ENCODE measurements around the gene ZNF277. TPM values are rescaled to one million over a fixed set of nuclear protein-coding genes. Genes with fewer than 3 reads are reported as not detected.
A peak's percentile ranks its signal among the peaks of the same experiment; 100 is the strongest.

The ZNF277 gene
- total RNA-seq, 1 donor from 2014 or later: 17.0 TPM

DNA sequence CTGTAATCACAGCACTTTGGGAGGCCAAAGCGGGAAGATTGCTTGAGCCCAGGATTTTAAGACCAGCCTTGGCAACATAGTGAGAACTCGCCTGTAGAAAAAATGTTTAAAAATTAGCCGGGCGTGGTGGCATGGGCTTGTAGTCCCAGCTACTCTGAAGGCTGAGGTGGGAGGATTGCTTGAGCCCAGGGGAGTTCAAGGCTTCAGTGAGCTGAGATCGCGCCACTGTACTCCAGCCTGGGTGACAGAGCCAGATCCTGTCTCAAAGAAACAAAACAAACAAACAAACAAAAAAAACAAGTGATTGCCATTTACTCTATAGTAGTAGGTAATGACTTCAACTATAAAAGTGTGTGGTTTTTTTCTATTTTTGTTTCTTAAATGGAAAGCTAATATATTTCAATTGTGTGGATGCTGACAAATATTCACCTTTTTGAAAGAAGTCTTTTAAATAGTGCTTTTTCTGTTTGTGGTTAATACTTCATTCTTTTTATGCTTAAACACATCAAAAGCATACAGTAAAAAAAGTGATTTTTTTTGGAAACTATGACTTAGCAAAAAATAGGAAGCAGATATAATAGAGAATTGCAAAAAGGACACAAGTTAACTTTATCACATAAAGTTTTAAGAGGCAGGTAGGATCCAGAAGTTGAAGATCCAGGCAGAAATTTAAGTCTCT, 48.4 kb downstream of the ZNF277 start:
- ATAC-seq: no peak

DNA sequence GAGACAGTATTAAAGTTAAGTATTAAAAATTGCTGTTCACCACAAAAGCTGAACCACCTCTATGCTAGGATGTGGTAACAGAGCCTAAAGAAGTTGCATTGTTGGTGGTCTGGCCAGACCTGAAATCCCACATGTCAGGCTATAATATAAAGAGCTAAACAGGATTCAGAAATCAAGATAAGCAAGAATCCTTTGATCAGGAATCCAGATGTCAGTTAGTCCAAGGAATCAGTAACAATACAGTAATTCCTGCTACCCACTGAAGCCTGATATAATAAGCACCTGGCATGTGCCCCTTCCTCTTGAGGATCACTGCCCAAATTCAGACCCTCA, 48.9 kb downstream of the ZNF277 start:
- ATAC-seq: no peak

DNA sequence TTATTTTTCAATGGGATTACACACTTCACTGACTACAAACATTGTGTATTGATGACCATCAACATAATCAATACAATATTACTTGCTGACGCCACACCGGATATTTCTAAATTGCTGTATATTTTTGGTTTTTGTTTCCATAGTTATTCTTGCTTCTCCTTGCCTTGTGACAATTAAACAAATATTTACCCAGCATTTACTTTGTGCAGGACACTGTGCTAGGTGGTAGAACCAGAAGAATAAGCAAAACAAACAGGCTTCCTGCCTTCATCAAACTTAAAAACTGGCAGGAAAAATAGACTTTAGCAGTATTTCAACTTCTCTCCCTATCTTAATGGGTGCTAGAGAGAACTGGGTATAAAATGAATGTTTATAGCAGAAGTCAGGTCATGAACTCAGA, 50.6 kb downstream of the ZNF277 start:
- no peak for ATAC-seq

DNA sequence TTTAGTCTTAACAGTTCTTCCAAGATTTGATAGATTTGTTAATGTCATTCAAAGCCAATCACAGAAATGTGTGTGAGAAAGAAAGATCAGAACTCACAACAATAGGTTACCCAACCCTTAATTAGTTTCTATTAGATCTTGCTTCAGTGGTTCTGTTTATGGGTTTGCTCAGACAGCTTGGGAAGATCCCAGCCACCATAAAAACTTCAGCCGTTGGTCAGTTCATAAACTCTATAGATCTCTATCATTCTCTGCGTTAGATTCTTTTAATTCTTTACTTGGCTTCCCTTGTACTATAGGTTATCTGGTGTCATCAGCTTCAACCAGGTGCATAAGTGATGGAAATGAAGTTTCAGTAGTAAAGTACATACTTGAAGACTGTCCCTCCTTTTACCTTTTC, 54.4 kb downstream of the ZNF277 start:
- no peak for ATAC-seq

DNA sequence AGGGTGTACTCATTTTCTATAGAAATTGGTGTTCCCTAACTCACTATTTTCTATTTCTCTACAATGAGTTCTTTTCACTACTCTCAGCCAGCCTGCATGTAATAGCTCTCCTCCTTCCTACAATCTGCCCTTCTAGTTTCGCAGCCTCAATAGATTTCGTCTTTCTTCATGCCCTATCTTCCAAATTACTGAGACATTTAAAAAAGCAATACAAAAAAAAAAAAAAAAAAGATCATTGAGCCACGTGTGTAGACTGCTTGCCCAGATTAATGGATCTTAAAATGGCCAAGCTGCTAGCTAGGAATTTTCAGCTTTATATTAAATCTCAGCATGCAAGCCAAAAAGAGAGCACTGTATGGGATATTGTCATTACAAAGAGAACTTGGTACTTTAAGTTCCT, 55.5 kb downstream of the ZNF277 start:
- ATAC-seq: no peak

DNA sequence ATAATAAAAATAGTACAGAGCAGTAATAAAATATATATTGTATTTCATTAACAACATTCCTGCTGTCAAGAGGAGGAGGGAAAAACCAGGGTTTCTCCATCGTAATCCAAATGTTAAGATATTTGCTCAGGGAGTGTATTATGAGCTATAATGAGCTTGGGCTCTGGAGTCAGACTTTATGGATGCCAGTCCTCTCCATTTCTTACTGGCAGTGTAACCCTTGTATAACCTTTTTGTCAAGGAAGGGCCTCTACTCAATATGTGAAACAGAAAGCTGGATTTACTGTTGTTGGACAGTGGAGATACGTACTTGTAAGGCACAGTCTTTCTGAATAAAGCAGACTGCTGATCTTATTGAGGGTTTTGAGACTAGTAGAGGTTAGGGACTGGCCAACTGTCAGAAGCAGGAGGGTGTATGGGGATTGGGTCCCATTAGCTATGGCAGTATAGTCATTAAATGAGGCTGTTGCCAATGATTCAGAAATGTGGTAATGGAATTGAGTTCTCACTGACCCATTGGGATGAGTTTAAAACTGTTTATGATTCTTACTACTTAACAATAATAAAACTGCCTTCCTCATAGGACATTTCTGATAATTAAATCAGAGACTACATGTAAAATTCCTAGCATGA, 56.5 kb downstream of the ZNF277 start:
- no peak for ATAC-seq

DNA sequence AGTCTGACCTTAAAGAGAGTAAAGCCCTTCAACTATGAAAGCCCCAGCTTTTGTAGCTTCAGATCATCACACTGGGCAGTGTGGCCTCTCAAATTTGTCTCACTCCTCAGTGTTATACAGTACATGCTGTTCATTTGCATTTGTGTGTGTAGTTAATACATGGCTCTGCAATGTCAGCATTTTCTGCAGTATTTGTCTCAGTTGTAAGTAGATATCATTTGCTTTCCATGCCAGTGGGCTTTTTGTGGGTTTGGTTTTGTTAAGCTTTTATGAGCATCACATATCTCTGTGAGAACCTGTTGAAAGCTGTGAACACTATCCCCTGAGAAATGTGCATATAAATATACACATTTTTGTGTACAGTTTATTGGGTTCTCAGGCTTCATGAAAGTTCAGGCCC, 57.0 kb downstream of the ZNF277 start:
- ATAC-seq: no peak

DNA sequence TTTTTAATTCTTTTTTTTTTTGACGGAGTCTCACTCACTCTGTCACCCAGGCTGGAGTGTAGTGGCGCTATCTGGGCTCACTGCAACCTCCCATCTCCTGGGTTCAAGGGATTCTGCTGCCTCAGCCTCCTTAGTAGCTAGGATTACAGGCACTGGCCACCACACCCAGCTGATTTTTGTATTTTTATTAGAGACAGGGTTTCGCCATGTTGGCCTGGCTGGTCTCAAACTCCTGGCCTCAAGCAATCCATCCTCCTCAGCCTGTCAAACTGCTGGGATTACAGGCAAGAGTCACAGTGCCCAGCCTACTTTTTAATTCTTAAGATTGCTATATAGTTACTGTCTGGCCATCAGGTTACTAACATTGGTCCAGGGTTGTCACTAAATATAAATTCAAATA, 59.6 kb downstream of the ZNF277 start:
- ATAC-seq: no peak

DNA sequence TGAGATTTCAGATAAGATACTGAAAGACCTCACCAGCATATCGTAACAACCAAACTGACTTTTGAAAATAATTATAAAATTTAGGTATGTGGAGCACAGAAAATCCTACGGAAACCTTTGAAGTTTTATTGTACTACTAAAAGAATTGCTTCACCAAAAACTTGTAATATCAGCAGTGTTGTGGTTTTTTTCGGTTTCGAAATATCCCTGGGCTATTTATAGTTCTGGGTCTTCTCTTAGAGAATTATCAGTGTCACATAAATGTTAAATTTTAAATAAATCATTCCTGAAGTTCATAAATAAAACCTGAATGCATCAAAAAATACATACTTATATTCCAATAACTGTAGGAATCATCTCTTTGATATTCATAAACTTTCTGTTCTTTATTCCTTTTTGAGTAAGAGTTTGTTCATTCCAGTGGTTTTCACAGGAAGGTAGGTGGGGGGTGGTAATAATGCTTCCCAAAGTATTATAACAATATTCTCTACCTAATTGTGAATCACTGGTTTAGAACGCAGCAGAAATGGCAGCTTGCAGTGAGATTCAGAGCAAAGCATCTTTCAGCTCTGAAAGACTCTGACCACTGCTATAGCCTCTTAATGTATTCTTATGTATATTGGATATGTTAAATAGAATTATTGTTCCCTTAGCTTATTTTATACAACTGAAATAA, 60.2 kb downstream of the ZNF277 start:
- ATAC-seq: no peak

DNA sequence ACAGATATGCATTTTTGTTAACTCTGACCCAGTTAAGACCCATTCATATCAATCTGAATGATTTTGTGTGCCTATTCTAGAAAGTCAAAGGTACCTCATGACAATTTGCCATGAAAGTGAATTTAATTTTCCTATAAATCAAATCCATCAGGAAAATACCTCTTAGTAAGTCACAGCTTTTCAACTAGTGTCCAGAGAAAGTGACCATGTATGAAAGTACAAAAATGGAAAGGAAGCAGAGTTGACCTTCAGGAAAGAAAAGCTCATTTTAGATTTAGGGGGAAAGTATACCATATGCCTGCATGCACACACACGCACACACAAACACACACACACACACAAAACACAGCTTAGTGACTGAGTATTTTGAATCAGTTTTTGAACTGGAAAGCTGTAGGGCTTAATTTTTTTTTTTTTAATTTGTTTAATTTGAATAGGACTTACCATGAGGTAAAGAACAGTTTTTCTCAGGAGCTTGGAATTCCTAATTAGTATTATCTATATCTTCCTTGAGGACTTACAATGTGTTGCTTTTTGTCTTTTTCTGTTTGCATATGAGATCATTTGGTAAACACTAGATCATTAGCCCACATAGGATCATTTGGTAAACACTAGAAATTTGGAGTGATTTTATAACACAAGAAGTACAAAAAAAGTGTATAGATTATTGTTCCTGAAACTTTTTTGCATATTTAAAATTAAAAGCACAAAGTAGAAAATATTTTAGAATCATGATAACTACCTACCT, 61.6 kb downstream of the ZNF277 start:
- no peak for ATAC-seq

DNA sequence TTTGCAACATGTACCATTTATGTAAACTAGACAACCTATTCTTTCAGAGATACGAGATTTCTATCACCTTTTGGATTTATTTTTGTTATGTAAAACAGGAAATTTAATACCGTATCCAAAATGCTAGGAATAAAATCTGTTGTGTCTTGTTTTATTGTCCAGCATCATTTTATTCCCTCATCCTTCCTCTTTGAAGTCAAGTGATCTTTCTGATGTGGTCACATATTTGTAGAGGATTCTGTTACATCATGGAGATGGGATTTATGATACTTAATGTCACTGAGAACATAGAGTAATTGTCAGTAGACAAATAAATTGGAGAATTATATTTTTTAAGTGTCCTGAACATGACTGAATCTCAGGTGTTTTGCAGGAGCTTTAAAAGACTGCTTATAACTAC, 64.7 kb downstream of the ZNF277 start:
- no peak for ATAC-seq

DNA sequence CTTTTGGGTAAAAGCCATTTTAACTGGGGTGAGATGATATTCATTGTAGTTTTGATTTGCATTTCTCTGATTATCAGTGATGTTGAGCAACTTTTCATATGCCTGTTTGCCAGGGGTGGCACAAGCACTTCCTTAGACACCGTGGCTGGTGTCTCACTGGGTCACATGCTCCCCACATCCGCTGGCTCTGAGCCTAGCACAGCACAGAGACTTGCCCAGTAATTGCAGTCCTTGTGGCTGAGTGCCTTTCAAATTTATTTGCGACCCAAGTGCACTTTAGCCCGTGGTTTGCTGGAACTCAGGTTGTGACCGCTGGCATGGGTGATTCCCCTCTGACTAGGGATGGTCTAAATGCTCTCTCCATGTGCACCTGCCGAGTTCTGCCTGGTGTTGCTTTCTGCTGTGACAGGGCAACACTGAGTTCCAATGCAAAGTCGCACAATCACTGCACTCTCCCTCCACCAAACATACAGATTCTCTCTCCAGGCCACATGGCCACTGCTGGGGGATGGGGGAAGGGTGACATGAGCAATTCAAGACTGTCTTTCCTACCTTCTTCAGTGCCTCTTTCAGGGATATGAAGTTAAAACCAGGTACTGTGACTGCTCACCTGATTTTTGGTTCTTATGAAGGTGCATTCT, 66.5 kb downstream of the ZNF277 start:
- ATAC-seq: no peak

DNA sequence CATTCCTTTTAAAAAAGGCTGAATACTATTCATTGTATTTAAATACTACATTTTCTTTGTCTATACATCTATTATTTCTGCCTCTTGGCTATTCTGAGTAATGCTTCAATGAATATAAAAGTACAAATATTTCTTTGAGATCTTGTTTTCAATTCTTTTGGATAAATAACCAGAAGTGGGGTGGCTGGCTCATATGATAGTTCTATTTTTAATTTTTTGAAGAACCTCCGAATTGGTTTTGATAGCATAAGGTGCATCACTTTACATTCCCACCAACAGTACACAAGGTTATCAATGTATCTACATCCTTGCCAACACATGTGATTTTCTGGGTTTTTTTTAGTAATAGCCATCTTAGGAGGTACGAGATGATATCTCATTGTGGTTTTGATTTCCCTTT, 72.5 kb downstream of the ZNF277 start:
- ATAC-seq: no peak

DNA sequence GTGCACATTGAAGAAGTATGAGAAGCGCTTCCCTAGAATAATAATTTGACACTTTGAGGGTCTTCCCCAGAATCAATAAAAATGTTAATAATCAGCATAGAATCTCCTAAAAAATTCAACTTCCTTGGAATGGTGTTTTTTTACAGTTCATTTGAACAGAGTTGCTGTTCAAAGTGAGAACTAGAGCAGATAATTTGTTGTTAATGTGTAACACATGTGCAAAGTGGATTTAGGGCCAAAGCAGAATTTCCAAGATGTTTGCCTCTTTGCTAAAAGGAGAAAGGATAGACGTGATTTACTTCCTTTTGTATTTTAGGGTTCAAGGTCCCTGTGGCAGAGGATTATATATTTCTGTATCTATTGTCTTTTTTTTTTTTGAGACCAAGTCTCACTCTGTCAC, 73.8 kb downstream of the ZNF277 start:
- ATAC-seq: no peak

DNA sequence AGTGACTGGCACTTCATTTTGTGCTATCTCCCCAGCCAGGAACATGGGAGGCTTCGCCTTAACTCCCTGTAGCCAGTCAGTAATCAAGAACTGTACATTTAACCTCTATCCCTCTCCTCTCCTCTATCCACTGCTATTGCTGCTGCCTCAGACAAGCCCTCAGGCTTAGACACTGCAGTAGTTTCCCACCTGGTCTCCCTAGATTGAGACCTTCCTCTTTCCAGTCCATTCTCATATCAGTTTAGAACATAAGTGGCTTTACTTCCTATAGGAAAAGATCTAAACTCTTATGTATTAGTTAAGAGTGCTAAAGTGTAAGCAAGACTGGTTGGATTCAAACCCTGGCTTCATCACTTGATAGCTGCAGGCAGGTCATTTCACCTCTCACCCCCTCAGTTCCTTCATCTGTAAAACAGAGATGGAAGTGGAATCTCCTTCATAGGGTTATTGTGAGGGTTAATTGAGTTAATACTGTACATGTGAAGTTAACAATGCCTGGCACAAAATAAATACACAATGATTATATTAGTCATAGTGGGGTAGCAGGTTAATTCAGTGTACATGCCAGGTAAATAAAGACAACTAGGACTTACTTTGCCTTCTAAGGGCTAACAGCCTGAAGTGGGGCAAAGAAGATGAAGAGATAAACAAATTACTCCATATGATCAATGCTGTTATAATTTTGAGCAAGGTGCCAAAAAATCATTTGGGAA, 76.1 kb downstream of the ZNF277 start:
- ATAC-seq: peak; percentile 49

DNA sequence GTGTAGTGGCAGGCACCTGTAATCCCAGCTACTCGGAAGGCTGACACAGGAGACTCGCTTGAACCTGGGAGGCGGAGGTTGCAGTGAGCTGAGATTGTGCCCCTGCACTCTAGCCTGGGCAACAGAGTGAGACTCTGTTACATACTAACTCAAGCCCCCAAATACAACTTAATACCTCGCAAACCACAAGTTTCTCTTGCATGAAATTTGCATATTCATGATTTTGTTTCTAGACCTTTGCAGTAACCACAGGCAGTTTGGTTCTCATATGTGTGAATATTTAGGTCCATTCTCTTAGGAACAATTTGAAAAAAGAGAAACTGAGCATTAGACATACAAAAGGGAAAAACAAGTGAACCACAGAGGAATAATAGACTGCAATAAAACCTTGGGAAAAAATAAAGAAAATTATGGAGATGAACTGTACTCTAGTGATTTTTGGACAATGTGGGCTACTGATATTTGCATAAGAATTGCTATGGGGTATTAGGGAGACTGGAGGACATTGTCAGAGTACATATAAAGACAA, 77.0 kb downstream of the ZNF277 start:
- no peak for ATAC-seq

DNA sequence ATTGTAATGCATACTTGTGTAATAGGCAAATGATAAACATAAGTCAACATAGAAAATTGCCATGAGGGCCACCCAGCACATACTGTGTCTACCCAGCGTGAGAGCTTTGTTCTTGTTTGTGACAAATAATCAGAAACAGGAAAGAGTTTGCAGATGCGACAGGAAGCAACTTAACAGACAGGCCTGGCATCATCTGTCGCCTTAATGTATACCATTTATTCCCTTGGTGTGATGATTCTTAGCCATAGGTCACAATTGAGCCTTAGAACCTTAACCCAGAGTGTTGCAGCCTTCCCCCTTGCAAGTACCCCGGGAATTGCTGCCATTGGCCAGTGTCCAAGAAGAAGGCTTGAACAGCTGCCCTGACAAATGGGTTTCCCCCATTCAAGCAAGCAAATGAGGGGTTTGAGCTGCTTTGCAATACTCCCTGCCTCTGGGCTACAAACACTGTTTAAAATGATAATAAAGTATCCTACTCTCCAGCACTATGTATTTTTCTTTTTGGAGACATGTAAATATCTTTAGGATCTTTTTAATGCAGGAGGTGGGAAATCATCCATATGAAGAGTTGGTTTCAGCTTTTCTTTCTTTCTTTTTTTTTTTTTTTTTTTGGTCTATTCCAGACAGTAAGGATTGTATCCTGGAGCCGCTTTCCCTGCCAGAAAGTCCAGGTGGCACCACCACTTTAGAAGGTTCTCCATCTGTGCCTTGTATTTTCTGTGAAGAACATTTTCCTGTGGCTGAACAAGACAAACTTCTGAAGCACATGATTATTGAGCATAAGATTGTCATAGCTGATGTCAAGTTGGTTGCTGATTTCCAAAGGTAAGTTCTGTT, 80.0 kb downstream of the ZNF277 start:
- no peak for ATAC-seq

DNA sequence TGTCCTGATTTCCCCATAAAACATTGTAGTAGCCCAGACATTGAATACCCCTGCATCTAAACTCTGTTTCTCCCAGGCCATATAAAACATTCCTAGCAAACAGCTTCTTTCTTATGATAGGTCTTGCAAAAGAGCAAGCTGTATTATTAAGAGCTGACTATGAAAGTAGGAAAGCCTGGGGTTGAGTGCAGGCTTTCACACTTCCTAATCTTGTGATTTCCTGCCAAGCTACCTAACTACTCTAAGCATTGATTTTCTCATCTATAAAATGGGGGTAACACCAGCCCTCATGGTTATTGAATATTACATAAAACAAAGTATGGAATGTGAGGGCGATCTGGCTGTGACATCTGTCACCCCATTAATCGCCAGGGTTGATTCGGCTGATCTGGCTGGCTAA, 81.8 kb downstream of the ZNF277 start:
- no peak for ATAC-seq

DNA sequence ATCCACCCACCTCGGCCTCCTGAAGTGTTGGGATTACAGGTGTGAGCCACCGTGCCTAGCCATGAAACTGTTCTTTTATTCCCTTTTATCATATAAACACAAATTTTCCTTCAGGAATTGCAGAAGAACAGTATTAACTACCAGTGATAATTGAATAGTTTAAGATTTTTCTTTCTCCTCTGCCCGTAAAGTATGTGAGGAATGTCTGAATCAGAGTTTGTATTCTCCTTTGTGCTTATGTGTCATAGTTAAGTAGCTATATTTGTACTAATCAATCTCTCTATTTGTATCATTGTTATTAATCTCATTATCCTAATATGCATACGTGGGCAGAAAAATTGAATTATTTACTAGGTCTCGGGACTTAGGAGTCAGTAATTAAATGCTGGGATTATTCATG, 83.6 kb downstream of the ZNF277 start:
- ATAC-seq: no peak

DNA sequence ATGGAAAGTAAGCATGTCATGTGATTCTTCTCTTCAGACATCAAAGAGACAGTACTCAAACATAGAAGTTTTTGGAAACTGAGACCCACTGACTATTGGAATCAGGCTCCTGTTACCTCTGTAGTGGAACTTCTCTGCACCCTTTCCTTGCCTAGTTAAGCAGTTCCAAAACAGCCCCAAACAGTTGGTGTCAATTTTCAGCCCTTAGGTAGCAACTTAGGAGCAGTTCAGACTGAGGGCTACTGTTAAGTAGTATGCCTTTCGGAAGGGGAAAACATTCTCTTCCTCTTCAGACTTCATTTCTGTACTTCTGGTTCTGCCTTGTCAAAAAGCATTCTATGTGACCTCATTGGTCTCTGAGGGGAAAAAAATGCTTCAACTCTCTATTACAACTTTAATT, 85.7 kb downstream of the ZNF277 start:
- ATAC-seq: no peak

DNA sequence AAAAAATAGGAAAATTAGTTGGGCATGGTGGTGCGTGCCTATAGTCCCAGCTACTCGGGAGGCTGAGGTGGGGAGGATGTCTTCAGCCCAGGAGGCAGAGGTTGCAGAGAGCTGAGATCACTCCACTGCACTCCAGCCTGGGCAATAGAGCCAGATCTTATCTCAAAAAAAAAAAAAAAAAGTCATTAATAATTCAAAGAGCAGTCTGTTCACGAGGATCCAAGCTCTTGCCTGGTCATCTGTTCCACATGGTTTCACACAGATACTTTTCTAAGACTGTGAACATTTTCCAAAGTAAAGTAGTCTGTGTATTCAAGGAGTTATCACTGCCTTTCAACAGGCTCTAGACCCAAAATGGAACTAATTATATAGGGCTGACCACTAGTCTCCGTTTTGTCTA, 86.9 kb downstream of the ZNF277 start:
- ATAC-seq: no peak
